IMR-90 (cell line): ENCODE measurements around the gene PPFIA2. TPM values are rescaled to one million over a fixed set of nuclear protein-coding genes. Genes with fewer than 3 reads are reported as not detected.

Experiments used
- ATAC-seq: fragments of 200-7000 bp; cut with Tn5 transposase; 2 replicates; pipeline ENCODE4 v1.9.1; 2020; ENCODE audit warnings: low read depth, mild to moderate bottlenecking, moderate library complexity
- BruUV-seq: library from RNA; stranded (reverse); fragments of 400-500 nt; replicated peaks from 2 replicates; lab custom pipeline; 2021; lab: Mats Ljungman, UMichigan
- CTCF ChIA-PET: fragments of 300-600 bp; formaldehyde crosslinking; extraction: SDS; loops from one replicate; lab custom pipeline; 2021; ENCODE audit warnings: antibody characterized with exemption; lab: Yijun Ruan, JAX
- POLR2A ChIA-PET: fragments of 300-600 bp; sonication (Branson Sonifier 250); formaldehyde crosslinking; loops from one replicate; lab custom pipeline; 2022; ENCODE audit warnings: antibody characterized with exemption; ENCODE audit not compliant: unreplicated experiment; lab: Charles Lee
- DNase-seq: peaks from one replicate; pipeline ENCODE4 v3.0.0; 2013
- H2AFZ ChIP-seq: replicated peaks from 2 replicates; pipeline ENCODE3; 2013; ENCODE audit warnings: low read length, mild to moderate bottlenecking; ENCODE audit not compliant: poor library complexity
- H2AK5ac ChIP-seq: 2 replicates; pipeline ENCODE4 v1.6.1; 2013; ENCODE audit warnings: low read depth, low read length, inconsistent platforms
- H2AK9ac ChIP-seq: replicated peaks from 2 replicates; pipeline ENCODE3; 2013; ENCODE audit warnings: mild to moderate bottlenecking, low read depth, low read length, moderate library complexity; ENCODE audit not compliant: poor library complexity
- H2BK120ac ChIP-seq: 2 replicates; pipeline ENCODE4 v1.6.1; 2013; ENCODE audit warnings: low read depth, low read length, inconsistent platforms
- H2BK15ac ChIP-seq: 3 replicates; pipeline ENCODE4 v1.6.1; 2013; ENCODE audit warnings: low read depth, low read length, inconsistent platforms
- H2BK20ac ChIP-seq: 2 replicates; pipeline ENCODE4 v1.6.1; 2013; ENCODE audit warnings: low read depth, mild to moderate bottlenecking, inconsistent platforms, low read length, moderate library complexity
- H2BK5ac ChIP-seq: 2 replicates; pipeline ENCODE4 v1.6.1; 2013; ENCODE audit warnings: mild to moderate bottlenecking, low read depth, low read length, inconsistent platforms; ENCODE audit not compliant: poor library complexity, severe bottlenecking
- H3K14ac ChIP-seq: replicated peaks from 2 replicates; pipeline ENCODE4 v1.6.1; 2013; ENCODE audit warnings: low read depth, low read length, inconsistent platforms
- H3K18ac ChIP-seq: 2 replicates; pipeline ENCODE4 v1.6.1; 2013; ENCODE audit warnings: low read depth, low read length, control low read depth
- H3K23ac ChIP-seq: 2 replicates; pipeline ENCODE4 v1.6.1; 2013; ENCODE audit warnings: low read depth, low read length, inconsistent platforms
- H3K27ac ChIP-seq: 2 replicates; pipeline ENCODE4 v1.5.1; 2013; ENCODE audit warnings: mild to moderate bottlenecking, control low read depth, low read length; ENCODE audit not compliant: insufficient read depth
- H3K27me3 ChIP-seq: 2 replicates; pipeline ENCODE4 v1.6.1; 2013; ENCODE audit warnings: low read length; ENCODE audit not compliant: control insufficient read depth, insufficient read depth
- H3K36me3 ChIP-seq: 2 replicates; pipeline ENCODE4 v1.6.1; 2013; ENCODE audit warnings: low read length, mixed read lengths; ENCODE audit not compliant: control insufficient read depth, insufficient read depth
- H3K4ac ChIP-seq: 2 replicates; pipeline ENCODE4 v1.6.1; 2013; ENCODE audit warnings: low read depth, low read length, inconsistent platforms
- H3K4me1 ChIP-seq: 2 replicates; pipeline ENCODE4 v1.6.1; 2013; ENCODE audit warnings: low read length, mixed read lengths; ENCODE audit not compliant: control insufficient read depth, insufficient read depth
- H3K4me2 ChIP-seq: 2 replicates; pipeline ENCODE4 v1.6.1; 2013; ENCODE audit warnings: low read depth, mild to moderate bottlenecking, control low read depth, low read length, moderate library complexity
- H3K4me3 ChIP-seq: 2 replicates; pipeline ENCODE4 v1.5.1; 2013; ENCODE audit warnings: low read depth, mild to moderate bottlenecking, control low read depth, low read length, moderate library complexity; ENCODE audit not compliant: insufficient read depth
- H3K56ac ChIP-seq: 2 replicates; pipeline ENCODE4 v1.6.1; 2013; ENCODE audit warnings: low read length, inconsistent platforms; ENCODE audit not compliant: insufficient read depth; ENCODE audit errors: extremely low read depth
- H3K79me1 ChIP-seq, 2 experiments: 2 replicates each; pipeline ENCODE4 v1.6.1; 2013; ENCODE audit warnings: low read length in 2 of 2, inconsistent platforms in 1 of 2, low read depth in 1 of 2
- H3K9ac ChIP-seq: 2 replicates; pipeline ENCODE4 v1.6.1; 2013; ENCODE audit warnings: low read depth, low read length, control low read depth
- H3K9me1 ChIP-seq: 2 replicates; pipeline ENCODE4 v1.6.1; 2013; ENCODE audit warnings: low read length, inconsistent platforms; ENCODE audit not compliant: insufficient read depth
- H3K9me3 ChIP-seq: 2 replicates; pipeline ENCODE4 v1.6.1; 2013; ENCODE audit warnings: low read length; ENCODE audit not compliant: control insufficient read depth, insufficient read depth
- H4K20me1 ChIP-seq: 2 replicates; pipeline ENCODE4 v1.6.1; 2013; ENCODE audit warnings: low read length, inconsistent platforms; ENCODE audit not compliant: insufficient read depth
- H4K5ac ChIP-seq: 2 replicates; pipeline ENCODE4 v1.6.1; 2013; ENCODE audit warnings: mild to moderate bottlenecking, low read depth, low read length, control low read depth
- H4K8ac ChIP-seq, 2 experiments: 2 replicates each; pipeline ENCODE4 v1.6.1; 2013; ENCODE audit warnings: low read depth in 2 of 2, low read length in 2 of 2, control low read depth in 1 of 2, inconsistent platforms in 1 of 2
- H4K91ac ChIP-seq: 2 replicates; pipeline ENCODE4 v1.6.1; 2013; ENCODE audit warnings: low read depth, low read length, inconsistent platforms; ENCODE audit not compliant: insufficient read depth
- BHLHE40 ChIP-seq: fragments of 150-350 bp; IDR thresholded peaks from 2 replicates; pipeline ENCODE4 v1.6.1; 2016; ENCODE audit warnings: mild to moderate bottlenecking, low read depth, low read length
- CEBPB ChIP-seq: IDR thresholded peaks from 2 replicates; pipeline ENCODE4 v1.6.1; 2012; ENCODE audit warnings: low read depth, low read length, improper control_type of control experiment
- CHD1 ChIP-seq: IDR thresholded peaks from 2 replicates; pipeline ENCODE4 v1.6.1; 2012; ENCODE audit warnings: low read depth, low read length, improper control_type of control experiment
- CTCF ChIP-seq: conservative IDR thresholded peaks from 2 replicates; pipeline ENCODE4 v1.5.1; 2012; ENCODE audit warnings: mild to moderate bottlenecking, low read depth, low read length, improper control_type of control experiment
- ELK1 ChIP-seq: fragments of 150-350 bp; IDR thresholded peaks from 2 replicates; pipeline ENCODE4 v1.6.1; 2016; ENCODE audit warnings: low read depth, mild to moderate bottlenecking, low read length, moderate library complexity, borderline replicate concordance
- FOS ChIP-seq: fragments of 150-350 bp; IDR thresholded peaks from 2 replicates; pipeline ENCODE4 v1.6.1; 2016; ENCODE audit warnings: low read depth, low read length
- MAFK ChIP-seq: IDR thresholded peaks from 2 replicates; pipeline ENCODE4 v1.6.1; 2012; ENCODE audit warnings: low read depth, low read length, improper control_type of control experiment
- MAZ ChIP-seq: IDR thresholded peaks from 2 replicates; pipeline ENCODE4 v1.6.1; 2012; ENCODE audit warnings: low read depth, mild to moderate bottlenecking, low read length, improper control_type of control experiment, moderate library complexity, borderline replicate concordance
- MXI1 ChIP-seq: IDR thresholded peaks from 2 replicates; pipeline ENCODE4 v1.6.1; 2012; ENCODE audit warnings: low read depth, mild to moderate bottlenecking, low read length, moderate library complexity, borderline replicate concordance
- NFE2L2 ChIP-seq: fragments of 150-350 bp; IDR thresholded peaks from 2 replicates; pipeline ENCODE4 v1.6.1; 2016; ENCODE audit warnings: low read depth, mild to moderate bottlenecking, low read length
- POLR2A ChIP-seq: IDR thresholded peaks from 2 replicates; pipeline ENCODE4 v1.6.1; 2012; ENCODE audit warnings: mild to moderate bottlenecking, low read depth, low read length
- RAD21 ChIP-seq: IDR thresholded peaks from 2 replicates; pipeline ENCODE4 v1.6.1; 2012; ENCODE audit warnings: low read length, improper control_type of control experiment
- RCOR1 ChIP-seq: IDR thresholded peaks from 2 replicates; pipeline ENCODE4 v1.6.1; 2012; ENCODE audit warnings: mild to moderate bottlenecking, low read length, improper control_type of control experiment; ENCODE audit not compliant: insufficient replicate concordance
- RFX5 ChIP-seq: IDR thresholded peaks from 2 replicates; pipeline ENCODE4 v1.8.0; 2012; ENCODE audit warnings: low read depth, mild to moderate bottlenecking, low read length, moderate library complexity
- SMC3 ChIP-seq: fragments of 150-350 bp; IDR thresholded peaks from 2 replicates; pipeline ENCODE4 v1.6.1; 2016; ENCODE audit warnings: low read depth, mild to moderate bottlenecking, antibody characterized with exemption, low read length, moderate library complexity
- USF2 ChIP-seq: fragments of 150-350 bp; IDR thresholded peaks from 2 replicates; pipeline ENCODE4 v1.6.1; 2017; ENCODE audit warnings: mild to moderate bottlenecking, antibody characterized with exemption, low read length, low read depth
- WGBS, 2 experiments: methylation state at CpG; one replicate each; pipeline versions ENCODE4 v1.1.5 to v1.1.7; 2013; ENCODE audit warnings: missing lambda C conversion rate in 2 of 2; ENCODE audit not compliant: insufficient read length in 1 of 2; ENCODE audit errors: extremely low coverage in 2 of 2; 5-methylcytosine and 5-hydroxymethylcytosine counted together
- dilution Hi-C: fragments of 300-500 bp; cut with HindIII; formaldehyde crosslinking; loops from one replicate; pipeline ENCODE4 v1.14.3; 2018; ENCODE audit warnings: low sequenced_read_pairs; ENCODE audit not compliant: unreplicated experiment
- in situ Hi-C: fragments of 300-500 bp; cut with MboI; formaldehyde crosslinking; loops from 3 replicates; pipeline ENCODE4 v1.14.3; 2019; ENCODE audit warnings: low sequenced_read_pairs, inconsistent platforms, mixed read lengths
- intact Hi-C: fragments of 100-400 bp; cut with micrococcal nuclease; formaldehyde crosslinking; loops from 2 replicates; pipeline ENCODE4 v1.10.0; 2022
- polyA plus RNA-seq, 3 experiments: library from polyadenylated mRNA; depleted of rRNA; stranded (reverse); fragments of >200 nt; gene quantifications; 2 replicates each; pipeline ENCODE4 v1.2.3, GENCODE V29; 2012; ENCODE audit warnings: low replicate concordance in 1 of 3
- total RNA-seq: library from RNA; depleted of rRNA; stranded (reverse); fragments of >200 nt; gene quantifications from 2 replicates; pipeline ENCODE4 v1.2.3, GENCODE V29; 2012

PPFIA2 gene
- total and polyA plus RNA-seq, 2 of the 4 experiments (the other 2 are of a cell fraction) = 0.29 to 1.3 TPM

- no peak overlapping the region for H2BK15ac ChIP-seq
- H3K27ac ChIP-seq = no peak overlapping the region
- H3K14ac ChIP-seq = no peak overlapping the region
- no peak overlapping the region for H2BK5ac ChIP-seq
- H3K27me3 ChIP-seq = no peaks in the 10 kb centered on the region
- in situ Hi-C loops = no loop called here
- dilution Hi-C loops = no loop called here
- no peak overlapping the region for H3K4ac ChIP-seq
- no peaks in the 10 kb centered on the region for H3K79me1 ChIP-seq
- H4K20me1 ChIP-seq = no peaks in the 10 kb centered on the region
- H3K9ac ChIP-seq = no peak overlapping the region
- H3K9me3 ChIP-seq = no peaks in the 10 kb centered on the region
- no TSS peak for BruUV-seq
- H3K9me1 ChIP-seq = no peaks in the 10 kb centered on the region
- no CpG with 5 or more reads among the region's 3 CpGs for WGBS, 2 experiments
- ChIA-PET CTCF (no interaction called here), POLR2A (no interaction called here)
- no peak overlapping the region for H4K91ac ChIP-seq
- H3K56ac ChIP-seq = no peak overlapping the region
- no peak overlapping the region for H4K5ac ChIP-seq
- no peaks in the 10 kb centered on the region for H3K4me1 ChIP-seq
- TF ChIP-seq MAZ (no peak), SMC3 (no peak), MAFK (no peak), POLR2A (no peak), CHD1 (no peak), RCOR1 (no peak), NFE2L2 (no peak), FOS (no peak), MXI1 (no peak), CEBPB (no peak), USF2 (no peak), BHLHE40 (no peak), ELK1 (no peak), RFX5 (no peak), RAD21 (no peak), CTCF (no peak)
- H3K36me3 ChIP-seq = no peaks in the 10 kb centered on the region
- H2AK5ac ChIP-seq = no peak overlapping the region
- no peak overlapping the region for H2AFZ ChIP-seq
- H3K4me2 ChIP-seq = no peak overlapping the region
- H4K8ac ChIP-seq = no peak overlapping the region
- H2BK120ac ChIP-seq = no peak overlapping the region
- DNase-seq (no peak), ATAC-seq (no peak)
- intact Hi-C loops = no loop called here
- H2BK20ac ChIP-seq = no peak overlapping the region
- H2AK9ac ChIP-seq = no peak overlapping the region
- H3K4me3 ChIP-seq = no peak overlapping the region
- no peak overlapping the region for H3K23ac ChIP-seq
- H3K18ac ChIP-seq = no peak overlapping the region
These were observed 527.4 kb downstream of the PPFIA2 start for GRCh38 chr12:81231574-81232368.
